Esophagus squamous epithelium (tissue), 5 donors: ENCODE results near the gene INTS7. TPM values are rescaled to one million over a fixed set of nuclear protein-coding genes. Genes with fewer than 3 reads are reported as not detected.
"Not testable (repeated sequence)": the region's sequence is repeated elsewhere in the genome, so short reads cannot be mapped to it uniquely, and the experiment has no call there.

Experiments used
- DNase-seq: peaks from one replicate; lab custom pipeline; 2025; lab: John Stamatoyannopoulos, UW
- H3K27ac ChIP-seq, 4 donors: fragments of 200-600 bp; sonication (generic); one replicate each; pipeline ENCODE4 v1.5.1; 2016 to 2019; ENCODE audit warnings: mild to moderate bottlenecking in 1 of 4
- H3K27me3 ChIP-seq, 4 donors: fragments of 200-600 bp; sonication (generic); 1 replicate in 3 of 4; 2 replicates in 1 of 4; pipeline versions ENCODE4 v1.5.1 to v1.6.0; 2017 to 2021; ENCODE audit warnings: antibody characterized with exemption in 1 of 4
- H3K36me3 ChIP-seq, 3 donors: fragments of 200-600 bp; sonication (generic); one replicate each; pipeline ENCODE4 v1.5.1; 2016 to 2019
- H3K4me1 ChIP-seq, 3 donors: fragments of 200-600 bp; sonication (generic); one replicate each; pipeline ENCODE4 v1.5.1; 2017 to 2019
- H3K4me3 ChIP-seq, 4 donors: fragments of 200-600 bp; sonication (generic); 1 replicate in 3 of 4; 2 replicates in 1 of 4; pipeline ENCODE4 v1.5.1; 2016 to 2019; ENCODE audit warnings: mild to moderate bottlenecking in 2 of 4, moderate library complexity in 1 of 4
- H3K9me3 ChIP-seq, 3 donors: fragments of 200-600 bp; sonication (generic); one replicate each; pipeline ENCODE4 v1.5.1; 2016 to 2019
- POLR2A ChIP-seq, 4 donors: fragments of 450-650 bp; IDR thresholded peaks; one replicate each; pipeline ENCODE4 v1.6.1; 2017; ENCODE audit warnings: antibody characterized with exemption in 4 of 4, mild to moderate bottlenecking in 4 of 4, moderate library complexity in 3 of 4
- WGBS, 2 donors: methylation state at CpG; one replicate each; pipeline ENCODE4 v1.1.5; 2018; 5-methylcytosine and 5-hydroxymethylcytosine counted together
- intact Hi-C: fragments of 100-400 bp; cut with DNase I; formaldehyde crosslinking; loops from one replicate; pipeline ENCODE4 v1.15.0; 2022
- total RNA-seq, 4 donors: library from RNA; depleted of rRNA; stranded (reverse); fragments of >200 nt; gene quantifications; one replicate each; pipeline ENCODE4 v1.1.0, GENCODE V29; 2016
- TF ChIP-seq, protein P1 (sequence below), 6 experiments: fragments of 450-650 bp in 4 of 6; fragments of 200-600 bp in 2 of 6; sonication (generic) in 2 of 6; IDR thresholded peaks; one replicate each; pipeline ENCODE4 v1.5.1; 2016 to 2019; ENCODE audit warnings: antibody characterized with exemption in 6 of 6, mild to moderate bottlenecking in 4 of 6, moderate library complexity in 4 of 6
- donor health status: DM: yes; HTN: yes; CAD: no.

Gene INTS7
- total RNA-seq, 4 donors from 2014 or later: 13.8 to 20.7 (median 14.4) TPM

DNA sequence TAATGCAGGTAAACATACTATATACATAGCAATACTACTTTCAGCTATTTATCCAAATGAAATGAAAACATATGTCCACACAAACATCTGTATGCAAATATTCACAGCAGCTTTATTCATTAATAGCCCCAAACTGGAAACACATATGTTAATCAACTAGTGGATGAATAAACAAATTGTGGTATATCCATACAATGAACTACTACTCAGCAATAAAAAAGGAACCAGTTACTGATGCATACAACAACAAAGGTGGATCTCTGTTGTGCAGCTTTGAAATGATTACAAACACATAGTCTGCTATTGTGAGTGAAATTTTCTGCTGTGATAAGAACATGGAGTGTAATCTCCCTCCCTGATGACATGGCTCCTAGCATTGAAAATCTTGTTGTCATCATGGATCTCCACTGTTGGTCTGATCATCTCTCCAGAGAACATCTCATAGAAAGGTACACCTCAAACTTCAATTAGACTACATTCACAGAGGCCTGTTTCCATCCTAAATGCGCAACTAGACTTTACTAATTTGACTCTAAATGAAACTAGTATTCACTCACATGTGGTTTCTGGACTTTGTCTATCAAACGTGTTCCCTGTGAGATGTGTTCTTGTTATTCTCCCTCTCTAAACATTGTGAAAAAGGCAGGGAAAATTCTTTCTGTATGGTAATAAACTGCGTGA is 10.7 kb downstream of the INTS7 start:
- Histone ChIP-seq H3K4me1 (peaks cover 0 to 17% (median 10%) of the 10 kb centered on the region in 3 donors), H3K36me3 (peaks cover 0 to 14% (median 0%) of the 10 kb centered on the region in 3 donors), H3K27ac (no peak overlapping the region), H3K4me3 (no peak overlapping the region), H3K27me3 (no peaks in the 10 kb centered on the region), H3K9me3 (peaks cover 0 to 3% (median 0%) of the 10 kb centered on the region in 3 donors)
- whole genome bisulfite sequencing, 2 donors: 68 to 94% methylated on average over 3 of the region's 3 CpGs
- DNase-seq: no peak
- TF ChIP-seq, protein P1, sequence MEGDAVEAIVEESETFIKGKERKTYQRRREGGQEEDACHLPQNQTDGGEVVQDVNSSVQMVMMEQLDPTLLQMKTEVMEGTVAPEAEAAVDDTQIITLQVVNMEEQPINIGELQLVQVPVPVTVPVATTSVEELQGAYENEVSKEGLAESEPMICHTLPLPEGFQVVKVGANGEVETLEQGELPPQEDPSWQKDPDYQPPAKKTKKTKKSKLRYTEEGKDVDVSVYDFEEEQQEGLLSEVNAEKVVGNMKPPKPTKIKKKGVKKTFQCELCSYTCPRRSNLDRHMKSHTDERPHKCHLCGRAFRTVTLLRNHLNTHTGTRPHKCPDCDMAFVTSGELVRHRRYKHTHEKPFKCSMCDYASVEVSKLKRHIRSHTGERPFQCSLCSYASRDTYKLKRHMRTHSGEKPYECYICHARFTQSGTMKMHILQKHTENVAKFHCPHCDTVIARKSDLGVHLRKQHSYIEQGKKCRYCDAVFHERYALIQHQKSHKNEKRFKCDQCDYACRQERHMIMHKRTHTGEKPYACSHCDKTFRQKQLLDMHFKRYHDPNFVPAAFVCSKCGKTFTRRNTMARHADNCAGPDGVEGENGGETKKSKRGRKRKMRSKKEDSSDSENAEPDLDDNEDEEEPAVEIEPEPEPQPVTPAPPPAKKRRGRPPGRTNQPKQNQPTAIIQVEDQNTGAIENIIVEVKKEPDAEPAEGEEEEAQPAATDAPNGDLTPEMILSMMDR (IDR thresholded peaks at IDR 0.05): no peak
- no peak for TF ChIP-seq POLR2A (IDR thresholded peaks at IDR 0.05)
- intact Hi-C loops: no loop called here

DNA sequence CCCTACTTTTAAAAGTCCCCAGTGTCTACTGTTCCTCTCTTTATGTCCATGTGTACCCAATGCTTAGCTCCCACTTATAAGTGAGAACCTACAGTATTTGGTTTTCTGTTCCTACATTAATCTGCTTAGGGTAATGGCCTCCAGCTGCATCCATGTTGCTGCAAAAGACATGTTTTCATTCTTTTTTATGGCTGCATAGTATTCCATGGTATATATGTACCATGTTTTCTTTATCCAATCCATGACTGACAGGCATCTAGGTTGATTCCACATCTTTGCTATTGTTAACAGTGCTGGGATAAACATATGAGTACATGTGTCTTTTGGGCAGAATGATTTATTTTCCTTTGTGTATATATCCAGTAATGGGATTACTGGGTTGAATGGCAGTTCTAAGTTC is 12.4 kb downstream of the INTS7 start:
- H3K4me3 ChIP-seq, H3K27ac ChIP-seq, H3K9me3 ChIP-seq, DNase-seq, H3K27me3 ChIP-seq, H3K4me1 ChIP-seq, intact Hi-C loops: not testable (repeated sequence)
- H3K36me3 ChIP-seq: peaks cover 0 to 22% (median 0%) of the 10 kb centered on the region in 3 donors

DNA sequence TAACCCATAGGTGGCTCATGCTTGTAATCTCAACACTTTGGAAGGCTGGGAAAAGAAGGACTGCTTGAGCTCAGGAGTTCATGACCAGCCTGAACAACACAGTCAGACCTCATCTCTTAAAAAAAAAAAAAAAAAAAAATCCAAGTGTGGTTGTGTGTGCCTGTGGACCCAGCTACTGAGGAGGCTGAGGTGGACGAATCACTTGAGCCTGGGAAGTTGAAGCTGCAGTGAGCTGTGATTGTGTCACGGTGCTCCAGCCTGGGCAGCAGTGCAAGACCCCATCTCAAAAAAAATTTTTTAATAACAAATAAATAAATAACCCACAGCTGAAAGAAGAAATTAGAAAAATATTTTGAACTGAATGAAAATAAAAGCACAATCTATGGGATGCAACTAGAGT is 13.8 kb downstream of the INTS7 start:
- TF ChIP-seq POLR2A (IDR thresholded peaks at IDR 0.05): no peak
- TF ChIP-seq, protein P1 (IDR thresholded peaks at IDR 0.05): no peak

DNA sequence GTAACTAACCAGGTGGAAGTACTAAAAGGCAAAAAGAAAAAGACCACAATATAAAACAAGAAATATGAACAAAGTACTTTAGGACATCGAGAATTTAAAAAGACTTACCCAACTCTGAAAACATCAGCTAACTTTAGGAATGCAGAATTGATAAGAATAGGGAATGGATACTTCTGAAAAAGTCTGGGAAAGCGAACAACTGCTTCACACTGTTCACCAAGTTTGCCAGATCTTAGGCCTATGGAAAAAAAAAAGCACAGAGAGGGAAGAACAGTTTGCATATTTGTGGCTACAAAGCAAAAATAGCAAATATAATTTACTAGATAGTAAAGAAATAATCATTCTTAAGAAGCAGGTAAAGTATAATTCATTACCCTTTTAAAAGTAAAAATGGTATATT is 14.4 kb downstream of the INTS7 start:
- TF ChIP-seq, protein P1 (IDR thresholded peaks at IDR 0.05): no peak
- no peak for TF ChIP-seq POLR2A (IDR thresholded peaks at IDR 0.05)
- DNase-seq: no peak
- Histone ChIP-seq H3K4me1 (no peaks in the 10 kb centered on the region), H3K27ac (no peak overlapping the region), H3K4me3 (no peak overlapping the region), H3K27me3 (no peaks in the 10 kb centered on the region), H3K9me3 (peaks cover 0 to 3% (median 0%) of the 10 kb centered on the region in 3 donors), H3K36me3 (peaks cover 0 to 37% (median 0%) of the 10 kb centered on the region in 3 donors)
- intact Hi-C loops: no loop called here
- WGBS, 2 donors: 88 to 94% methylated on average over 2 of the region's 2 CpGs

More for the DNA sequence above, 13.8 kb downstream of the INTS7 start:
- Histone ChIP-seq H3K9me3 (peaks cover 0 to 3% (median 0%) of the 10 kb centered on the region in 3 donors), H3K36me3 (peaks cover 0 to 31% (median 0%) of the 10 kb centered on the region in 3 donors), H3K27me3 (no peaks in the 10 kb centered on the region), H3K4me1 (no peaks in the 10 kb centered on the region), H3K27ac (no peak overlapping the region), H3K4me3 (no peak overlapping the region)
- intact Hi-C loops: no loop called here
- WGBS, 2 donors: 83 to 93% methylated on average over 2 of the region's 2 CpGs
- DNase-seq: no peak

DNA sequence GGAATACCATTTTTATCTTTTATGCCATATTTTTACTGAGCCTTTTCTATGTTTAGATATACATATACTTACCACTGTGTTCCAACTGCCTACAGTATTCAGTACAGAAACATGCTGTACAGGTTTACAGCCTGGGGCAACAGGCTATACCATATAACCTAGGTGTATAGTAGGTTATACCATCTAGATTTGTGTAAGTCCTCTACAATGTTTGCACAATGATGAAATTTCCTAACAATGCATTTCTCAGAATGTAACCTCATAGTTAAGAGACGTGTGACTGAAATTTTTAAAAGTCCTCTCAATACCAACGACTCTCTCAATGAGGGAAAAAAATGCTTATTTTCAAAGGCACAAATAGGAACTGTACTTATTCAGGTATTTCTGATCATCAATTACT is 21.7 kb downstream of the INTS7 start:
- no peaks in the 10 kb centered on the region for H3K27me3 ChIP-seq
- no peak for TF ChIP-seq POLR2A (IDR thresholded peaks at IDR 0.05)
- TF ChIP-seq, protein P1 (IDR thresholded peaks at IDR 0.05): no peak
- H3K4me1 ChIP-seq: no peaks in the 10 kb centered on the region
- no peak overlapping the region for H3K27ac ChIP-seq
- intact Hi-C loops: no loop called here
- no peak overlapping the region for H3K4me3 ChIP-seq
- DNase-seq: no peak
- 72 to 78% methylated on average over 2 of the region's 2 CpGs for whole genome bisulfite sequencing, 2 donors
- peaks cover 0 to 53% (median 0%) of the 10 kb centered on the region in 3 donors for H3K36me3 ChIP-seq
- no peaks in the 10 kb centered on the region for H3K9me3 ChIP-seq
